Measurements from ENCODE around the gene MRC2.

Gene MRC2

GRCh38 chr17:62658136-62658920 lies 30.9 kb downstream of the MRC2 start:
- DNase-seq (ENCODE audit: low read depth in 2 of 3, low spot score in 1 of 3): no peak

GRCh38 chr17:62660629-62661118 lies 33.2 kb downstream of the MRC2 start:
- DNase-seq (ENCODE audit: low read depth in 2 of 3, low spot score in 1 of 3): no peak

GRCh38 chr17:62661337-62661736 lies 33.9 kb downstream of the MRC2 start:
- DNase-seq (ENCODE audit: low read depth in 2 of 3, low spot score in 1 of 3): no peak

- DNase-seq (ENCODE audit: low read depth in 2 of 3, low spot score in 1 of 3): no peak
Observed at GRCh38 chr17:62662855-62663254, 35.4 kb downstream of the MRC2 start.

GRCh38 chr17:62663304-62663703 lies 35.8 kb downstream of the MRC2 start:
- DNase-seq (ENCODE audit: low read depth in 2 of 3, low spot score in 1 of 3): no peak

- DNase-seq (ENCODE audit: low read depth in 2 of 3, low spot score in 1 of 3): no peak
Observed at GRCh38 chr17:62664336-62665120, 37.1 kb downstream of the MRC2 start.

- DNase-seq (ENCODE audit: low read depth in 2 of 3, low spot score in 1 of 3): no peak
Observed at GRCh38 chr17:62665599-62665998, 38.1 kb downstream of the MRC2 start.

- no peak for DNase-seq (ENCODE audit: low read depth in 2 of 3, low spot score in 1 of 3)
Observed at GRCh38 chr17:62666061-62666800, 38.8 kb downstream of the MRC2 start.

- no peak for DNase-seq (ENCODE audit: low read depth in 2 of 3, low spot score in 1 of 3)
Observed at GRCh38 chr17:62666801-62667591, 39.5 kb downstream of the MRC2 start.

- DNase-seq (ENCODE audit: low read depth in 2 of 3, low spot score in 1 of 3): no peak
Observed at GRCh38 chr17:62668091-62668804, 40.8 kb downstream of the MRC2 start.

- no peak for DNase-seq (ENCODE audit: low read depth in 2 of 3, low spot score in 1 of 3)
Observed at GRCh38 chr17:62670202-62670821, 42.8 kb downstream of the MRC2 start.

- no peak for DNase-seq (ENCODE audit: low read depth in 2 of 3, low spot score in 1 of 3)
Observed at GRCh38 chr17:62671553-62671952, 44.1 kb downstream of the MRC2 start.

GRCh38 chr17:62672957-62673356 lies 45.5 kb downstream of the MRC2 start:
- no peak for DNase-seq (ENCODE audit: low read depth in 2 of 3, low spot score in 1 of 3)

- DNase-seq (ENCODE audit: low read depth in 2 of 3, low spot score in 1 of 3): no peak
Observed at GRCh38 chr17:62673614-62674362, 46.3 kb downstream of the MRC2 start.

GRCh38 chr17:62674363-62674739 lies 46.9 kb downstream of the MRC2 start:
- no peak for DNase-seq (ENCODE audit: low read depth in 2 of 3, low spot score in 1 of 3)

GRCh38 chr17:62674841-62675240 lies 47.4 kb downstream of the MRC2 start:
- no peak for DNase-seq (ENCODE audit: low read depth in 2 of 3, low spot score in 1 of 3)

GRCh38 chr17:62675260-62675659 lies 47.8 kb downstream of the MRC2 start:
- no peak for DNase-seq (ENCODE audit: low read depth in 2 of 3, low spot score in 1 of 3)

GRCh38 chr17:62675701-62676100 lies 48.2 kb downstream of the MRC2 start:
- DNase-seq (ENCODE audit: low read depth in 2 of 3, low spot score in 1 of 3): no peak
